H9 (cell line): Measurements from ENCODE around the gene DAD1. TPM values are rescaled to one million over a fixed set of nuclear protein-coding genes. Genes with fewer than 3 reads are reported as not detected.

Source experiments
- DNase-seq: peaks from one replicate; pipeline ENCODE4 v3.0.0-alpha.2; 2017
- H2AFZ ChIP-seq: one replicate; pipeline ENCODE4 v1.6.1; 2013; ENCODE audit warnings: mild to moderate bottlenecking, low read length, control low read depth, moderate library complexity
- H2AK5ac ChIP-seq: 2 replicates; pipeline ENCODE4 v1.6.1; 2013; ENCODE audit warnings: low read length, control low read depth, mixed read lengths; ENCODE audit not compliant: insufficient read length
- H2BK120ac ChIP-seq: one replicate; pipeline ENCODE4 v1.6.1; 2013; ENCODE audit warnings: low read depth, mild to moderate bottlenecking, low read length, control low read depth, inconsistent platforms; ENCODE audit not compliant: poor library complexity, severe bottlenecking
- H2BK12ac ChIP-seq: 2 replicates; pipeline ENCODE4 v1.6.1; 2013; ENCODE audit warnings: low read length, control low read depth, mixed read lengths, low read depth; ENCODE audit not compliant: insufficient read length
- H2BK15ac ChIP-seq: 2 replicates; pipeline ENCODE4 v1.6.1; 2013; ENCODE audit warnings: low read depth, low read length, control low read depth
- H2BK20ac ChIP-seq: one replicate; pipeline ENCODE4 v1.6.1; 2013; ENCODE audit warnings: low read depth, mild to moderate bottlenecking, low read length, control low read depth, inconsistent platforms; ENCODE audit not compliant: poor library complexity, severe bottlenecking
- H2BK5ac ChIP-seq: 2 replicates; pipeline ENCODE4 v1.6.1; 2013; ENCODE audit warnings: low read length, control low read depth, mixed read lengths; ENCODE audit not compliant: insufficient read length
- H3K14ac ChIP-seq: 2 replicates; pipeline ENCODE4 v1.6.1; 2013; ENCODE audit warnings: low read length, control low read depth; ENCODE audit not compliant: insufficient read depth
- H3K18ac ChIP-seq: 2 replicates; pipeline ENCODE4 v1.6.1; 2013; ENCODE audit warnings: low read depth, mild to moderate bottlenecking, mixed read lengths, low read length, control low read depth; ENCODE audit not compliant: insufficient read length
- H3K23ac ChIP-seq: 2 replicates; pipeline ENCODE4 v1.6.1; 2013; ENCODE audit warnings: low read length, control low read depth, mixed read lengths, low read depth; ENCODE audit not compliant: insufficient read length
- H3K23me2 ChIP-seq: 2 replicates; pipeline ENCODE4 v1.6.1; 2013; ENCODE audit warnings: low read depth, mild to moderate bottlenecking, mixed read lengths, low read length, control low read depth; ENCODE audit not compliant: insufficient read length, poor library complexity, severe bottlenecking
- H3K27ac ChIP-seq: 2 replicates; pipeline ENCODE4 v1.5.1; 2013; ENCODE audit warnings: low read length, control low read depth, mixed read lengths, low read depth; ENCODE audit not compliant: insufficient read length
- H3K27me3 ChIP-seq: 2 replicates; pipeline ENCODE4 v1.6.1; 2013; ENCODE audit warnings: low read length, control low read depth, inconsistent platforms; ENCODE audit not compliant: insufficient read depth
- H3K4ac ChIP-seq: 2 replicates; pipeline ENCODE4 v1.6.1; 2013; ENCODE audit warnings: low read depth, mild to moderate bottlenecking, control low read depth, inconsistent platforms, low read length, moderate library complexity
- H3K4me1 ChIP-seq: 2 replicates; pipeline ENCODE4 v1.6.1; 2013; ENCODE audit warnings: low read length, control low read depth, inconsistent platforms; ENCODE audit not compliant: insufficient read depth
- H3K4me2 ChIP-seq: 2 replicates; pipeline ENCODE4 v1.6.1; 2013; ENCODE audit warnings: low read length, control low read depth, mixed read lengths; ENCODE audit not compliant: insufficient read length, insufficient read depth
- H3K56ac ChIP-seq: 2 replicates; pipeline ENCODE4 v1.6.1; 2013; ENCODE audit warnings: low read depth, mild to moderate bottlenecking, mixed read lengths, low read length, control low read depth; ENCODE audit not compliant: insufficient read length
- H3K79me1 ChIP-seq: 2 replicates; pipeline ENCODE4 v1.6.1; 2013; ENCODE audit warnings: low read depth, mild to moderate bottlenecking, moderate library complexity, low read length, control low read depth, inconsistent platforms; ENCODE audit not compliant: insufficient read depth, poor library complexity, severe bottlenecking
- H3K79me2 ChIP-seq: 2 replicates; pipeline ENCODE4 v1.6.1; 2013; ENCODE audit warnings: low read length, control low read depth, inconsistent platforms; ENCODE audit not compliant: insufficient read depth
- H3K9ac ChIP-seq: 2 replicates; pipeline ENCODE4 v1.6.1; 2013; ENCODE audit warnings: low read length, control low read depth, mixed read lengths; ENCODE audit not compliant: insufficient read length; ENCODE audit errors: extremely low read depth
- H3K9me3 ChIP-seq: one replicate; pipeline ENCODE4 v1.6.1; 2013; ENCODE audit warnings: low read depth, low read length, inconsistent platforms; ENCODE audit not compliant: control insufficient read depth
- H3T11ph ChIP-seq: one replicate; pipeline ENCODE4 v1.6.1; 2013; ENCODE audit warnings: mild to moderate bottlenecking, low read length, control low read depth, inconsistent platforms
- H4K20me1 ChIP-seq: one replicate; pipeline ENCODE4 v1.6.1; 2013; ENCODE audit not compliant: control insufficient read depth, insufficient read length, insufficient read depth
- H4K5ac ChIP-seq: 2 replicates; pipeline ENCODE4 v1.6.1; 2013; ENCODE audit warnings: low read depth, mild to moderate bottlenecking, mixed read lengths, low read length, control low read depth; ENCODE audit not compliant: insufficient read length
- H4K8ac ChIP-seq: replicated peaks from 2 replicates; pipeline ENCODE4 v1.6.1; 2013; ENCODE audit warnings: low read length, control low read depth, mixed read lengths, low read depth; ENCODE audit not compliant: insufficient read length
- H4K91ac ChIP-seq: 2 replicates; pipeline ENCODE4 v1.6.1; 2013; ENCODE audit warnings: low read depth, mild to moderate bottlenecking, moderate library complexity, mixed read lengths, low read length, control low read depth; ENCODE audit not compliant: insufficient read length
- H3K27ac Mint-ChIP-seq, 3 experiments: 2 replicates in 2 of 3; 3 replicates in 1 of 3; pipeline ENCODE4 v1.8.0; 2020 to 2021; ENCODE audit warnings: mixed read lengths in 3 of 3, mild to moderate bottlenecking in 1 of 3, moderate library complexity in 1 of 3
- H3K27me3 Mint-ChIP-seq: 2 replicates; pipeline ENCODE4 v1.8.0; 2021; ENCODE audit warnings: low read depth, mild to moderate bottlenecking, moderate library complexity, mixed read lengths
- H3K36me3 Mint-ChIP-seq, 3 experiments: 2 replicates in 2 of 3; 3 replicates in 1 of 3; pipeline ENCODE4 v1.8.0; 2020 to 2021; ENCODE audit warnings: low read depth in 3 of 3, mixed read lengths in 3 of 3; ENCODE audit not compliant: insufficient read depth in 1 of 3
- H3K4me1 Mint-ChIP-seq, 2 experiments: 2 replicates each; pipeline ENCODE4 v1.8.0; 2020; ENCODE audit warnings: mixed read lengths in 2 of 2
- H3K4me3 Mint-ChIP-seq, 2 experiments: 2 replicates in 1 of 2; 3 replicates in 1 of 2; pipeline ENCODE4 v1.8.0; 2020 to 2021; ENCODE audit warnings: mild to moderate bottlenecking in 2 of 2, mixed read lengths in 2 of 2, moderate library complexity in 1 of 2
- H3K9me3 Mint-ChIP-seq, 2 experiments: 2 replicates in 1 of 2; 3 replicates in 1 of 2; pipeline ENCODE4 v1.8.0; 2020; ENCODE audit warnings: mild to moderate bottlenecking in 2 of 2, mixed read lengths in 2 of 2, moderate library complexity in 1 of 2
- CTCF ChIP-seq: fragments of 200-600 bp; sonication (generic); conservative IDR thresholded peaks from 3 replicates; pipeline ENCODE4 v1.8.0; 2021; ENCODE audit warnings: antibody characterized with exemption, mild to moderate bottlenecking
- WGBS: extraction: QIAGEN DNeasy Blood & Tissue Kit; methylation state at CpG from one replicate; pipeline ENCODE4 v1.1.7; 2013; ENCODE audit warnings: missing lambda C conversion rate, low lambda C conversion rate, mixed read lengths; ENCODE audit not compliant: insufficient read length; ENCODE audit errors: extremely low coverage; 5-methylcytosine and 5-hydroxymethylcytosine counted together
- total RNA-seq: library from RNA; stranded (reverse); gene quantifications from 2 replicates; pipeline ENCODE4 v1.2.1, GENCODE V29; 2021

DAD1 gene
- total RNA-seq, 1 experiment from 2014 or later = 127 TPM

GRCh38 chr14:22526744-22527143 lies 62.3 kb downstream of the DAD1 start:
- no peak overlapping the region for H4K5ac ChIP-seq
- no peak overlapping the region for H3K56ac ChIP-seq
- no CpG with 5 or more reads among the region's 1 CpG for WGBS

More at GRCh38 chr14:22526744-22527143, 62.3 kb downstream of the DAD1 start:
- Histone ChIP-seq H3K79me2 (no peaks in the 10 kb centered on the region), H2AK5ac (no peak overlapping the region), H4K91ac (no peak overlapping the region), H3K23me2 (no peaks in the 10 kb centered on the region), H3K18ac (no peak overlapping the region), H2AFZ (no peak overlapping the region), H3K9me3 (no peaks in the 10 kb centered on the region), H3K4me1 (no peaks in the 10 kb centered on the region), H3K79me1 (no peaks in the 10 kb centered on the region), H3K27me3 (no peaks in the 10 kb centered on the region), H3K14ac (no peak overlapping the region), H3T11ph (no peak overlapping the region), H2BK5ac (no peak overlapping the region), H4K8ac (no peak overlapping the region), H2BK120ac (no peak overlapping the region), H2BK12ac (no peak overlapping the region), H3K4me2 (no peak overlapping the region), H3K27ac (no peak overlapping the region), H3K23ac (no peak overlapping the region), H2BK15ac (no peak overlapping the region), H2BK20ac (no peak overlapping the region), H3K9ac (no peak overlapping the region), H3K4ac (no peak overlapping the region), H4K20me1 (no peaks in the 10 kb centered on the region)
- no peaks in the 10 kb centered on the region for H3K9me3 Mint-ChIP-seq
- no peaks in the 10 kb centered on the region for H3K36me3 Mint-ChIP-seq
- no peak overlapping the region for H3K4me3 Mint-ChIP-seq
- no peak for TF ChIP-seq CTCF
- peaks cover 2% of the 10 kb centered on the region; the same call in 1 of the 2 replicates for H3K27me3 Mint-ChIP-seq
- H3K4me1 Mint-ChIP-seq = no peaks in the 10 kb centered on the region
- DNase-seq = no peak
- no peak overlapping the region for H3K27ac Mint-ChIP-seq
